ENCODE results near the gene PIK3CA.

PIK3CA gene

GRCh38 chr3:179189759-179190158 is 41.6 kb downstream of the PIK3CA start:
- H3K27ac ChIP-seq (ENCODE audit: low read length), result no peak overlapping the region
- H3K79me2 ChIP-seq (ENCODE audit: low read length), result 0 out of 2 replicates have a peak, but pooled peaks cover 18% of the 10 kb centered on the region
- H3K4me2 ChIP-seq (ENCODE audit: low read depth, low read length), result no peak overlapping the region
- no peak overlapping the region for H3K9ac ChIP-seq (ENCODE audit: low read length)
- no peaks in the 10 kb centered on the region for H3K9me2 ChIP-seq (replicated peaks; ENCODE audit: insufficient read depth, low read length)
- 0 out of 2 replicates have a peak, but pooled peaks cover 5% of the 10 kb centered on the region for H3K4me1 ChIP-seq (ENCODE audit: low read length)
- H2AFZ ChIP-seq (ENCODE audit: low read length), result no peak overlapping the region
- H3K36me3 ChIP-seq (replicated peaks; ENCODE audit: insufficient read depth, low read length), result no peaks in the 10 kb centered on the region
- H3F3A ChIP-seq (ENCODE audit: insufficient read depth, low read length), result no peaks in the 10 kb centered on the region
- no peaks in the 10 kb centered on the region for H3K27me3 ChIP-seq (replicated peaks; ENCODE audit: insufficient read depth, low read length)
- no peaks in the 10 kb centered on the region for H4K20me1 ChIP-seq (ENCODE audit: insufficient read depth, low read length)
- H3K4me3 ChIP-seq (ENCODE audit: low read length), result no peak overlapping the region
- H3K9me3 ChIP-seq (replicated peaks; ENCODE audit: insufficient read depth, low read length), result no peaks in the 10 kb centered on the region
- TF ChIP-seq CTCF (IDR thresholded peaks at IDR 0.05; ENCODE audit: low read length) (no peak), EZH2 (optimal IDR thresholded peaks at IDR 0.05; ENCODE audit: low read depth, low read length) (no peak), EZH2phosphoT487 (IDR thresholded peaks at IDR 0.05; ENCODE audit: low read length) (no peak)
- DNase-seq, result no peak

GRCh38 chr3:179190581-179190980 is 42.4 kb downstream of the PIK3CA start:
- Histone ChIP-seq H3K9me3 (replicated peaks; ENCODE audit: insufficient read depth, low read length) (no peaks in the 10 kb centered on the region), H3K9ac (ENCODE audit: low read length) (no peak overlapping the region), H3K4me3 (ENCODE audit: low read length) (no peak overlapping the region), H3K79me2 (ENCODE audit: low read length) (0 out of 2 replicates have a peak, but pooled peaks cover 18% of the 10 kb centered on the region), H3K4me1 (ENCODE audit: low read length) (peaks cover 11% of the 10 kb centered on the region), H3F3A (ENCODE audit: insufficient read depth, low read length) (no peaks in the 10 kb centered on the region), H3K9me2 (replicated peaks; ENCODE audit: insufficient read depth, low read length) (no peaks in the 10 kb centered on the region), H2AFZ (ENCODE audit: low read length) (no peak overlapping the region), H4K20me1 (ENCODE audit: insufficient read depth, low read length) (no peaks in the 10 kb centered on the region), H3K36me3 (replicated peaks; ENCODE audit: insufficient read depth, low read length) (no peaks in the 10 kb centered on the region), H3K27ac (ENCODE audit: low read length) (no peak overlapping the region), H3K27me3 (replicated peaks; ENCODE audit: insufficient read depth, low read length) (no peaks in the 10 kb centered on the region), H3K4me2 (ENCODE audit: low read depth, low read length) (no peak overlapping the region)
- no peak for DNase-seq
- TF ChIP-seq CTCF (IDR thresholded peaks at IDR 0.05; ENCODE audit: low read length), result no peak
- no peak for TF ChIP-seq EZH2 (optimal IDR thresholded peaks at IDR 0.05; ENCODE audit: low read depth, low read length)
- TF ChIP-seq EZH2phosphoT487 (IDR thresholded peaks at IDR 0.05; ENCODE audit: low read length), result no peak

- peaks cover 20% of the 10 kb centered on the region for H3K4me1 ChIP-seq (ENCODE audit: low read length)
- no peak overlapping the region for H3K4me2 ChIP-seq (ENCODE audit: low read depth, low read length)
- no peak overlapping the region for H3K4me3 ChIP-seq (ENCODE audit: low read length)
- DNase-seq, result no peak
- H3K36me3 ChIP-seq (replicated peaks; ENCODE audit: insufficient read depth, low read length), result no peaks in the 10 kb centered on the region
- peaks cover 2% of the 10 kb centered on the region; the same call in 1 of the 2 replicates for H4K20me1 ChIP-seq (ENCODE audit: insufficient read depth, low read length)
- no peaks in the 10 kb centered on the region for H3K9me2 ChIP-seq (replicated peaks; ENCODE audit: insufficient read depth, low read length)
- H3K27ac ChIP-seq (ENCODE audit: low read length), result no peak overlapping the region
- H3K9me3 ChIP-seq (replicated peaks; ENCODE audit: insufficient read depth, low read length), result no peaks in the 10 kb centered on the region
- H3K9ac ChIP-seq (ENCODE audit: low read length), result no peak overlapping the region
- H3K27me3 ChIP-seq (replicated peaks; ENCODE audit: insufficient read depth, low read length), result no peaks in the 10 kb centered on the region
- no peak overlapping the region for H2AFZ ChIP-seq (ENCODE audit: low read length)
- TF ChIP-seq CTCF (IDR thresholded peaks at IDR 0.05; ENCODE audit: low read length), result no peak
- no peak for TF ChIP-seq EZH2phosphoT487 (IDR thresholded peaks at IDR 0.05; ENCODE audit: low read length)
- TF ChIP-seq EZH2 (optimal IDR thresholded peaks at IDR 0.05; ENCODE audit: low read depth, low read length), result no peak
- peaks cover 25% of the 10 kb centered on the region for H3K79me2 ChIP-seq (ENCODE audit: low read length)
- H3F3A ChIP-seq (ENCODE audit: insufficient read depth, low read length), result peaks cover 5% of the 10 kb centered on the region; the same call in 1 of the 2 replicates
Observed at GRCh38 chr3:179192542-179192941, 44.4 kb downstream of the PIK3CA start.
